ENCODE measurements around the gene ACYP1. TPM values are rescaled to one million over a fixed set of nuclear protein-coding genes. Genes with fewer than 3 reads are reported as not detected.

ACYP1 gene
- total and polyA plus RNA-seq, 2 donors (not counting 1 experiment from before 2014, with no cell fraction given), result 13.7 to 14.5 TPM

- Histone ChIP-seq H3K27me3 (ENCODE audit: control insufficient read depth, insufficient read depth, low read length) (no peaks in the 10 kb centered on the region), H3K4me3 (replicated peaks in 1 of 4; ENCODE audit: control extremely low read depth in 1 of 4, insufficient read depth in 1 of 4, low read depth in 3 of 4, low read length in 4 of 4) (no peak overlapping the region), H3K36me3 (ENCODE audit: control insufficient read depth, insufficient read depth, low read length) (peaks cover 6% of the 10 kb centered on the region), H2AFZ (ENCODE audit: low read length) (no peak overlapping the region), H3K9ac (ENCODE audit: insufficient read depth, low read length) (no peak overlapping the region), H3K79me2 (ENCODE audit: control insufficient read depth, insufficient read depth, low read length) (no peaks in the 10 kb centered on the region), H3K4me2 (ENCODE audit: extremely low read depth, insufficient read depth, low read length) (no peak overlapping the region), H4K20me1 (ENCODE audit: control insufficient read depth, extremely low read depth, insufficient read depth, low read length) (no peaks in the 10 kb centered on the region), H3K27ac (ENCODE audit: insufficient read depth, low read length) (no peak overlapping the region), H3K9me3 (ENCODE audit: control insufficient read depth, insufficient read depth, low read depth, low read length) (no peaks in the 10 kb centered on the region), H3K4me1 (ENCODE audit: control insufficient read depth, extremely low read depth, insufficient read depth, low read length) (no peaks in the 10 kb centered on the region)
- TF ChIP-seq EZH2 (IDR thresholded peaks at IDR 0.05; ENCODE audit: low read length, missing control alignments) (no peak), CTCF (conservative IDR thresholded peaks at IDR 0.05 in 1 of 2, IDR thresholded peaks at IDR 0.05 in 1 of 2; ENCODE audit: low read depth in 1 of 2, low read length in 2 of 2) (no peak)
- no peak for DNase-seq (ENCODE audit: low read depth in 2 of 2)
Measured at GRCh38 chr14:75083271-75083670, 19.4 kb upstream of the ACYP1 start.

DNA sequence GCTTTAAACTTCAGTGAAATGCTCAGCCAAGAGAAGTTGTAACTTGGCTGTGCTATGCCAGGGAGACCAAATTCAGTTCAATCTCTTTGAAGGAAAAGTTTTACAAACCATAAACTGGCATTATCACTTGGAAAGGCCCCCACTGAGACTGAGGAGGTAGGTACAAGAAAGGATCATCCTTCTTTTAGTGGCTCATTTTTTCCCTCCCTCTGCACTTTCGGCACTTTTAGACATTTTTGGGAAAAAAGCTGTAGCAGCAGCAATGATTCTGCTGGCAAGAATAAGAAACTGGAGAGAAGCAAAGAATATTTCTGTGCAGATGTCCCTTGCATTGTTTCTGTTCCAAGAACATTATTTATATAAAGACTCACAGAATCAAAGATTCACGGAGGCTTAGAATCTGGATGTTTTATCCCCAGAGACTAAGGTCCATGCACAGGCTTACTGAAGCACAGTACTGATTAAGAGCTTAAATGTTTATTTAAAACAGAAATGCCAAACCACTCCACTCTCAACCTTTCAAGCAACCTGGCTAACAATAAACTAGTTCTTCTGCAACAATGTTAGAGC lies 17.9 kb upstream of the ACYP1 start:
- no peaks in the 10 kb centered on the region for H3K9me3 ChIP-seq (ENCODE audit: control insufficient read depth, insufficient read depth, low read depth, low read length)
- no peaks in the 10 kb centered on the region for H3K27me3 ChIP-seq (ENCODE audit: control insufficient read depth, insufficient read depth, low read length)
- TF ChIP-seq EZH2 (IDR thresholded peaks at IDR 0.05; ENCODE audit: low read length, missing control alignments) (no peak), CTCF (conservative IDR thresholded peaks at IDR 0.05 in 1 of 2, IDR thresholded peaks at IDR 0.05 in 1 of 2; ENCODE audit: low read depth in 1 of 2, low read length in 2 of 2) (no peak)
- H3K4me1 ChIP-seq (ENCODE audit: control insufficient read depth, extremely low read depth, insufficient read depth, low read length), result no peaks in the 10 kb centered on the region
- no peaks in the 10 kb centered on the region for H4K20me1 ChIP-seq (ENCODE audit: control insufficient read depth, extremely low read depth, insufficient read depth, low read length)
- H3K27ac ChIP-seq (ENCODE audit: insufficient read depth, low read length), result no peak overlapping the region
- no peaks in the 10 kb centered on the region for H3K79me2 ChIP-seq (ENCODE audit: control insufficient read depth, insufficient read depth, low read length)
- H2AFZ ChIP-seq (ENCODE audit: low read length), result no peak overlapping the region
- peaks cover 3% of the 10 kb centered on the region for H3K36me3 ChIP-seq (ENCODE audit: control insufficient read depth, insufficient read depth, low read length)
- no peak overlapping the region for H3K9ac ChIP-seq (ENCODE audit: insufficient read depth, low read length)
- DNase-seq (ENCODE audit: low read depth in 2 of 2), result no peak
- H3K4me3 ChIP-seq (replicated peaks in 1 of 4; ENCODE audit: control extremely low read depth in 1 of 4, insufficient read depth in 1 of 4, low read depth in 3 of 4, low read length in 4 of 4), result no peak overlapping the region
- no peak overlapping the region for H3K4me2 ChIP-seq (ENCODE audit: extremely low read depth, insufficient read depth, low read length)

- H2AFZ ChIP-seq (ENCODE audit: low read length), result no peak overlapping the region
- H3K9me3 ChIP-seq (ENCODE audit: control insufficient read depth, insufficient read depth, low read depth, low read length), result no peaks in the 10 kb centered on the region
- H3K4me1 ChIP-seq (ENCODE audit: control insufficient read depth, extremely low read depth, insufficient read depth, low read length), result no peaks in the 10 kb centered on the region
- no peaks in the 10 kb centered on the region for H3K27me3 ChIP-seq (ENCODE audit: control insufficient read depth, insufficient read depth, low read length)
- H3K79me2 ChIP-seq (ENCODE audit: control insufficient read depth, insufficient read depth, low read length), result no peaks in the 10 kb centered on the region
- no peaks in the 10 kb centered on the region for H4K20me1 ChIP-seq (ENCODE audit: control insufficient read depth, extremely low read depth, insufficient read depth, low read length)
- peaks cover 1% of the 10 kb centered on the region for H3K36me3 ChIP-seq (ENCODE audit: control insufficient read depth, insufficient read depth, low read length)
- DNase-seq (ENCODE audit: low read depth in 2 of 2), result no peak
- H3K4me3 ChIP-seq (replicated peaks in 1 of 4; ENCODE audit: control extremely low read depth in 1 of 4, insufficient read depth in 1 of 4, low read depth in 3 of 4, low read length in 4 of 4), result no peak overlapping the region
- no peak overlapping the region for H3K27ac ChIP-seq (ENCODE audit: insufficient read depth, low read length)
- no peak overlapping the region for H3K9ac ChIP-seq (ENCODE audit: insufficient read depth, low read length)
- TF ChIP-seq EZH2 (IDR thresholded peaks at IDR 0.05; ENCODE audit: low read length, missing control alignments) (no peak), CTCF (conservative IDR thresholded peaks at IDR 0.05 in 1 of 2, IDR thresholded peaks at IDR 0.05 in 1 of 2; ENCODE audit: low read depth in 1 of 2, low read length in 2 of 2) (no peak)
- H3K4me2 ChIP-seq (ENCODE audit: extremely low read depth, insufficient read depth, low read length), result no peak overlapping the region
Measured at GRCh38 chr14:75079521-75079920, 15.7 kb upstream of the ACYP1 start.

Data from fibroblast of lung (primary cell).